IPS-18a (cell line): Measurements from ENCODE around the gene VPS45.

Experiments
- H3K27ac ChIP-seq: one replicate; pipeline ENCODE4 v1.5.1; 2013; ENCODE audit warnings: low read length
- H3K27me3 ChIP-seq: one replicate; pipeline ENCODE4 v1.6.1; 2013; ENCODE audit warnings: mild to moderate bottlenecking, low read length; ENCODE audit not compliant: control insufficient read depth, insufficient read depth
- H3K36me3 ChIP-seq: one replicate; pipeline ENCODE4 v1.6.1; 2013; ENCODE audit warnings: low read depth, low read length; ENCODE audit not compliant: control insufficient read depth
- H3K4me1 ChIP-seq: one replicate; pipeline ENCODE4 v1.6.1; 2013; ENCODE audit warnings: low read depth, low read length; ENCODE audit not compliant: control insufficient read depth
- H3K4me3 ChIP-seq: one replicate; pipeline ENCODE4 v1.5.1; 2013; ENCODE audit warnings: low read length
- H3K9ac ChIP-seq: one replicate; pipeline ENCODE4 v1.6.1; 2013; ENCODE audit warnings: mild to moderate bottlenecking, low read length, moderate library complexity
- H3K9me3 ChIP-seq: one replicate; pipeline ENCODE4 v1.6.1; 2013; ENCODE audit warnings: low read depth, low read length; ENCODE audit not compliant: control insufficient read depth

VPS45 gene

GRCh38 chr1:150151291-150152181 lies 84.0 kb downstream of the VPS45 start:
- peaks cover 10% of the 10 kb centered on the region for H3K27me3 ChIP-seq
- no peak overlapping the region for H3K27ac ChIP-seq
- H3K4me3 ChIP-seq, result peak overlapping the region; percentile 88
- peaks cover 38% of the 10 kb centered on the region for H3K36me3 ChIP-seq
- peak overlapping the region; percentile 82 for H3K9ac ChIP-seq
- H3K9me3 ChIP-seq, result no peaks in the 10 kb centered on the region
- peaks cover 12% of the 10 kb centered on the region for H3K4me1 ChIP-seq

DNA sequence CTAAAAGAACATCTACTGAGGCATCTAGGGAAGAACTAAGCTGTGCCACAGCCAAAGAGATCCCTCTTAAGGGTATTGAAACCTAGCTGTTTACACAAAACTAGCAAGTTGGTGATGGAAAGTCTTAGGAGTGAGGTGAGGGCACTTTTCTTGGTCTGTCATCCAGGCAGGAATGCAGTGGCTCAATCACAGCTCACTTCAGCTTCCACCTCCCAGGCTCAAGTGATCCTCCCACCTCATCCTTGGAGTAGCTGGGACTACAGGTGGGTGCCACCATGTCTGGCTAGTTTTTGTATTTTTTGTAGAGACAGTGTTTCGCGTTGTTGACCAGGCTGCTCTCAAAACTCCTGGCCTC lies 84.6 kb downstream of the VPS45 start:
- Histone ChIP-seq H3K36me3 (peaks cover 45% of the 10 kb centered on the region), H3K9me3 (no peaks in the 10 kb centered on the region), H3K4me1 (peaks cover 12% of the 10 kb centered on the region), H3K9ac (no peak overlapping the region), H3K27ac (no peak overlapping the region), H3K27me3 (peaks cover 10% of the 10 kb centered on the region), H3K4me3 (peak overlapping the region; percentile 88)

- Histone ChIP-seq H3K9ac (no peak overlapping the region), H3K27me3 (peaks cover 10% of the 10 kb centered on the region), H3K4me3 (no peak overlapping the region), H3K4me1 (peaks cover 12% of the 10 kb centered on the region), H3K27ac (no peak overlapping the region), H3K9me3 (no peaks in the 10 kb centered on the region), H3K36me3 (peaks cover 52% of the 10 kb centered on the region)
Observed at GRCh38 chr1:150152772-150153456, 85.3 kb downstream of the VPS45 start.

DNA sequence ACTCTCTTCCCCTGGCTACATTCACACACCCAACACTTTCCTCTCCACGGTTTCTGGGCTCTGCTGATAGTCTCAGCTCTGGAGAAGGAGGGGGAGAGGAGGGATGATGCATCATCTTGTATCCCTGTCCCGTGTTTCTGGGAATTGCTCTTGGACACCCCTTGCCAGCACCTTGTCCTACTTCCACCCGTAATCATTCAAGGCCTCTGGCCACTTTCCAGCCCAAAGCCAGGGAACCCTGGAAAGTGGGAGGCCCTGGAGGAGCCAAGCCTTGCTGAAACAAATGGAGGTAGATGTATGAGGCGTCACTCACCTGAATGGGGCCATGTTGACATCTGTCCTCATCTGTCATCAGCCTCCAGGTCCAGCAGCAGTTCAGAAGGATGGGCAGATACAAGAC lies 86.6 kb downstream of the VPS45 start:
- Histone ChIP-seq H3K9me3 (no peaks in the 10 kb centered on the region), H3K4me1 (peaks cover 9% of the 10 kb centered on the region), H3K4me3 (no peak overlapping the region), H3K27me3 (peaks cover 2% of the 10 kb centered on the region), H3K27ac (no peak overlapping the region), H3K36me3 (peaks cover 62% of the 10 kb centered on the region), H3K9ac (no peak overlapping the region)

DNA sequence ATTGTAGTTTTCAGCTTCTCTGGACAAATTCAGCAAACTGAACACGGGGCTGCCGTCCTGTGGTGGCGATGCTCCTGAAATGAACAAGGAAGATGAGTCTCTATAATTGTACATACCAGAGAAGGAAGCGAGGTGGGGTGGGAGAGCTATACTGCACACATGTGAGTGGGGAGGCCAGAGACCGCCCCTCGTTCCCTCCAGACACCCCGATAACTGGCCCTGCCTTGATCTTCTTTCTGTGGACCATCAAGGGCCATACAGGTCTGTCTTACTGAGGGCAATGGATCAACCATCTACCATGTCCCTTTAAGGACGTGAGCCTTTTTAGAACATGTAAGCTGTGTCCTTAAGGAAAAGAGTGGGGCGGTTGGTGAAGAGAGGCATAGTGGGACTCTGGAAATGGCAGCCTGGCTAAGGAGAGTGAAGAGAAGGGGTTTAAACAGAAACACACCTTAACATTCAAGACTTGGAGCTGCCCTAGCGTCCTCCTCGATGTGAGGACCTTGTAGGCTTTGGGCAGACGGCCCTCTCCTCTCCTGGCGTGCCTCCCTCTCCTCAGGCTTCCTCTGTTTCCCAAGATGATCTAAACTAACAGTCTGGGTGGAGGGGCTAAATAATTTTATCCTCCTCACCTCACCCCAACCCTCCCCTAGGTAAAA lies 88.0 kb downstream of the VPS45 start:
- H3K27ac ChIP-seq, result no peak overlapping the region
- H3K9ac ChIP-seq, result no peak overlapping the region
- no peaks in the 10 kb centered on the region for H3K27me3 ChIP-seq
- peaks cover 9% of the 10 kb centered on the region for H3K4me1 ChIP-seq
- no peaks in the 10 kb centered on the region for H3K9me3 ChIP-seq
- no peak overlapping the region for H3K4me3 ChIP-seq
- peaks cover 72% of the 10 kb centered on the region for H3K36me3 ChIP-seq

GRCh38 chr1:150156868-150157603 lies 89.5 kb downstream of the VPS45 start:
- peaks cover 17% of the 10 kb centered on the region for H3K4me1 ChIP-seq
- H3K9ac ChIP-seq, result no peak overlapping the region
- H3K27ac ChIP-seq, result no peak overlapping the region
- no peak overlapping the region for H3K4me3 ChIP-seq
- H3K27me3 ChIP-seq, result no peaks in the 10 kb centered on the region
- peaks cover 72% of the 10 kb centered on the region for H3K36me3 ChIP-seq
- H3K9me3 ChIP-seq, result no peaks in the 10 kb centered on the region

DNA sequence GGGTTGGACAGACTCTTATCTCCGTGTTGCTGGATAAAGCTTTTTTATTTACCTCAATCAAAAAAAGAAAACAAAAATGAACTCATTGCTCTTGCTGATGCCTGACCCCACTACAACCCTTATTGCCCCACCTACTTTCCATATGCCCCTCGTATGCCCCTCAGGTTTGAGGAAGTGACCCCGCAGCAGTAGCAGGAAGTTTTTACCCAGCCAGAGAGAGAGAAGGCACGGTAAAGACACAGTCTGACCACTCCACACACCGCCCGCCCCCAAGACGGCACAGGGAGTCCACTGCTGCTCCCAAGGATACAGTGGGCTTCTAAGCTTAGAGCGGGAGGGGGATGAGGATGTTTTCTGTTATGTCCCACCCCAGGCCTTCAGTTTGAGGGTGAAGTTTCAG lies 92.0 kb downstream of the VPS45 start:
- H3K4me1 ChIP-seq, result peaks cover 35% of the 10 kb centered on the region
- H3K27ac ChIP-seq, result no peak overlapping the region
- H3K9me3 ChIP-seq, result no peaks in the 10 kb centered on the region
- H3K27me3 ChIP-seq, result no peaks in the 10 kb centered on the region
- peaks cover 53% of the 10 kb centered on the region for H3K36me3 ChIP-seq
- H3K4me3 ChIP-seq, result no peak overlapping the region
- H3K9ac ChIP-seq, result no peak overlapping the region

DNA sequence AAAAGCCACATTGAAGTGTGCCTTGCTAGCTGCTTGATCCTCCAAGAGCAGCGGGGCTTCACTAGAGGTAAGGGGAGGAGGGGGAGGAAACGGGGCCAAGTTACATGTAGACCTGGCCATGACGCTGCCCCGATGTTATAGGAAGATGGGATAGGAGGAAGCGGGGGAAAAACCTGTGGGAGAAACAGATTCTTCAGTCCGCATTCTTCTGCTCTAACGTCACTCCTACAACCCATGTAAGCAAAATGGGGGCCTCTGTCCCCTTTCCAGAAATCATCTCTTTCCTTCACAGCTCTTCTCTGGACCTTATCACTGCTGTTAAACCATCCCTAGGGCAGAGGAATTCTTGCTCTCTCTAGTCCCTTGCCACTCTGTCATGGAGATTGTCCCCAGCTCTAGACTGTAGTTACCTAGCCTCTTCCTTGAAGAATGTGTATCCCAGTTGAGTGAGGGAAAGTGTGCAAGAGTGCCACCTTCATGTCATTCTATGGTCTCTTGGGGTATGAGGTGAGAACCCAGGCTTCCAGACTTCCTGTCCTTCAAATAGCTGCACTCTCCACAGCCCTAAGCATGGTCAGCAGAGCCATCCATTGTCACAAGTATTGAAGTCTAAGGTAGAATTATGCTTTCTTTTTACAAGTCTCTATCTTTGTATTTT lies 93.5 kb downstream of the VPS45 start:
- Histone ChIP-seq H3K27ac (no peak overlapping the region), H3K9me3 (no peaks in the 10 kb centered on the region), H3K4me1 (peaks cover 35% of the 10 kb centered on the region), H3K27me3 (no peaks in the 10 kb centered on the region), H3K9ac (no peak overlapping the region), H3K36me3 (peaks cover 38% of the 10 kb centered on the region), H3K4me3 (no peak overlapping the region)

DNA sequence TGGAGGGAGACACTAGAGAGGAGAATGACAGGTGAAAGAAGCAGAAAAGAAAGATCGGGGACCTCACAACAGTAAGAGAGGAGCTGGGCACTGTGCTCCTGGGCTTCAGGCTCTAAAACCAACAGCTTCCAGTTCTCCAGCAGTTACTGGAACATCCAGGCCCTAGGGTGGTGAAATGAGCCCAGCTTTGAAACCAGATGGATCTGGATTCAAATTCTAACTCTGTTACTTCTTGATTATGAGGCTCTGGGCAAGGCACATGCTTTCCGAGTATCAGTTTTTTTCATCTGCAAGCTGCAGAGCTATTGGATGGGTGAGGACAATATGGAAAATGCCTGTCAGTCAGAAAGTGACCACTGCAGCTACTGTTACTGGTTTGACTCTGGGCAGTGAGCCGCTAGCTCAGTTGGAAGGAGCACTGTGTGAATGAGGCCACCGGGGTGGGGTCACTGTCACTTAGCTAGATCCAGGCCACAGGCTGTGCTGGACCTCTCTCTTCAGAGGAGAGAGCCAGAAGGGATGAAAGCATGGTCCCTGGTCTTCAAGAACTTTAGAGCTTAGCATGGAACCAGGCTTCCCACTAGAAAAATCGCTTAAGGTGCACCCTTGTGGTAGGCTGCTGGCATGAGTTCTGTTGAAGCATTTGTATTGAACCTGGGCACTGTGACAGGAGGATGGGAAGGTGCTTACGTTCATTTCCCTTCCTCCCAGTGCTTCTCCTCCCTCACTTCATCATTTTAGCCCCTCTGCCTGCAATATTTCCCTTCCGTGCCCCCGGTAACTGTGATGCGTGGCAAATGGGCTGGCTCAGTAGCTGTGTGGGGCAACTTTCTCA lies 94.4 kb downstream of the VPS45 start:
- Histone ChIP-seq H3K36me3 (peaks cover 29% of the 10 kb centered on the region), H3K9ac (peak overlapping the region; percentile 93), H3K9me3 (no peaks in the 10 kb centered on the region), H3K27me3 (no peaks in the 10 kb centered on the region), H3K27ac (peak overlapping the region; percentile 96), H3K4me3 (peak overlapping the region; percentile 62), H3K4me1 (peaks cover 35% of the 10 kb centered on the region)

- Histone ChIP-seq H3K27me3 (no peaks in the 10 kb centered on the region), H3K4me3 (peak overlapping the region; percentile 62), H3K9ac (peak overlapping the region; percentile 93), H3K27ac (peak overlapping the region; percentile 96), H3K9me3 (no peaks in the 10 kb centered on the region), H3K36me3 (peaks cover 24% of the 10 kb centered on the region), H3K4me1 (peaks cover 35% of the 10 kb centered on the region)
Observed at GRCh38 chr1:150162582-150162861, 94.9 kb downstream of the VPS45 start.
